H9 (cell line): Measurements from ENCODE around the gene LRRC71. TPM values are rescaled to one million over a fixed set of nuclear protein-coding genes. Genes with fewer than 3 reads are reported as not detected.

Source experiments
- DNase-seq: peaks from one replicate; pipeline ENCODE4 v3.0.0-alpha.2; 2017
- H2AFZ ChIP-seq: one replicate; pipeline ENCODE4 v1.6.1; 2013; ENCODE audit warnings: mild to moderate bottlenecking, low read length, control low read depth, moderate library complexity
- H2AK5ac ChIP-seq: 2 replicates; pipeline ENCODE4 v1.6.1; 2013; ENCODE audit warnings: low read length, control low read depth, mixed read lengths; ENCODE audit not compliant: insufficient read length
- H2BK120ac ChIP-seq: one replicate; pipeline ENCODE4 v1.6.1; 2013; ENCODE audit warnings: low read depth, mild to moderate bottlenecking, low read length, control low read depth, inconsistent platforms; ENCODE audit not compliant: poor library complexity, severe bottlenecking
- H2BK12ac ChIP-seq: 2 replicates; pipeline ENCODE4 v1.6.1; 2013; ENCODE audit warnings: low read length, control low read depth, mixed read lengths, low read depth; ENCODE audit not compliant: insufficient read length
- H2BK15ac ChIP-seq: 2 replicates; pipeline ENCODE4 v1.6.1; 2013; ENCODE audit warnings: low read depth, low read length, control low read depth
- H2BK20ac ChIP-seq: one replicate; pipeline ENCODE4 v1.6.1; 2013; ENCODE audit warnings: low read depth, mild to moderate bottlenecking, low read length, control low read depth, inconsistent platforms; ENCODE audit not compliant: poor library complexity, severe bottlenecking
- H2BK5ac ChIP-seq: 2 replicates; pipeline ENCODE4 v1.6.1; 2013; ENCODE audit warnings: low read length, control low read depth, mixed read lengths; ENCODE audit not compliant: insufficient read length
- H3K14ac ChIP-seq: 2 replicates; pipeline ENCODE4 v1.6.1; 2013; ENCODE audit warnings: low read length, control low read depth; ENCODE audit not compliant: insufficient read depth
- H3K18ac ChIP-seq: 2 replicates; pipeline ENCODE4 v1.6.1; 2013; ENCODE audit warnings: low read depth, mild to moderate bottlenecking, mixed read lengths, low read length, control low read depth; ENCODE audit not compliant: insufficient read length
- H3K23ac ChIP-seq: 2 replicates; pipeline ENCODE4 v1.6.1; 2013; ENCODE audit warnings: low read length, control low read depth, mixed read lengths, low read depth; ENCODE audit not compliant: insufficient read length
- H3K23me2 ChIP-seq: 2 replicates; pipeline ENCODE4 v1.6.1; 2013; ENCODE audit warnings: low read depth, mild to moderate bottlenecking, mixed read lengths, low read length, control low read depth; ENCODE audit not compliant: insufficient read length, poor library complexity, severe bottlenecking
- H3K27ac ChIP-seq: 2 replicates; pipeline ENCODE4 v1.5.1; 2013; ENCODE audit warnings: low read length, control low read depth, mixed read lengths, low read depth; ENCODE audit not compliant: insufficient read length
- H3K27me3 ChIP-seq: 2 replicates; pipeline ENCODE4 v1.6.1; 2013; ENCODE audit warnings: low read length, control low read depth, inconsistent platforms; ENCODE audit not compliant: insufficient read depth
- H3K4ac ChIP-seq: 2 replicates; pipeline ENCODE4 v1.6.1; 2013; ENCODE audit warnings: low read depth, mild to moderate bottlenecking, control low read depth, inconsistent platforms, low read length, moderate library complexity
- H3K4me1 ChIP-seq: 2 replicates; pipeline ENCODE4 v1.6.1; 2013; ENCODE audit warnings: low read length, control low read depth, inconsistent platforms; ENCODE audit not compliant: insufficient read depth
- H3K4me2 ChIP-seq: 2 replicates; pipeline ENCODE4 v1.6.1; 2013; ENCODE audit warnings: low read length, control low read depth, mixed read lengths; ENCODE audit not compliant: insufficient read length, insufficient read depth
- H3K56ac ChIP-seq: 2 replicates; pipeline ENCODE4 v1.6.1; 2013; ENCODE audit warnings: low read depth, mild to moderate bottlenecking, mixed read lengths, low read length, control low read depth; ENCODE audit not compliant: insufficient read length
- H3K79me1 ChIP-seq: 2 replicates; pipeline ENCODE4 v1.6.1; 2013; ENCODE audit warnings: low read depth, mild to moderate bottlenecking, moderate library complexity, low read length, control low read depth, inconsistent platforms; ENCODE audit not compliant: insufficient read depth, poor library complexity, severe bottlenecking
- H3K79me2 ChIP-seq: 2 replicates; pipeline ENCODE4 v1.6.1; 2013; ENCODE audit warnings: low read length, control low read depth, inconsistent platforms; ENCODE audit not compliant: insufficient read depth
- H3K9ac ChIP-seq: 2 replicates; pipeline ENCODE4 v1.6.1; 2013; ENCODE audit warnings: low read length, control low read depth, mixed read lengths; ENCODE audit not compliant: insufficient read length; ENCODE audit errors: extremely low read depth
- H3K9me3 ChIP-seq: one replicate; pipeline ENCODE4 v1.6.1; 2013; ENCODE audit warnings: low read depth, low read length, inconsistent platforms; ENCODE audit not compliant: control insufficient read depth
- H3T11ph ChIP-seq: one replicate; pipeline ENCODE4 v1.6.1; 2013; ENCODE audit warnings: mild to moderate bottlenecking, low read length, control low read depth, inconsistent platforms
- H4K20me1 ChIP-seq: one replicate; pipeline ENCODE4 v1.6.1; 2013; ENCODE audit not compliant: control insufficient read depth, insufficient read length, insufficient read depth
- H4K5ac ChIP-seq: 2 replicates; pipeline ENCODE4 v1.6.1; 2013; ENCODE audit warnings: low read depth, mild to moderate bottlenecking, mixed read lengths, low read length, control low read depth; ENCODE audit not compliant: insufficient read length
- H4K8ac ChIP-seq: replicated peaks from 2 replicates; pipeline ENCODE4 v1.6.1; 2013; ENCODE audit warnings: low read length, control low read depth, mixed read lengths, low read depth; ENCODE audit not compliant: insufficient read length
- H4K91ac ChIP-seq: 2 replicates; pipeline ENCODE4 v1.6.1; 2013; ENCODE audit warnings: low read depth, mild to moderate bottlenecking, moderate library complexity, mixed read lengths, low read length, control low read depth; ENCODE audit not compliant: insufficient read length
- H3K27ac Mint-ChIP-seq, 3 experiments: 2 replicates in 2 of 3; 3 replicates in 1 of 3; pipeline ENCODE4 v1.8.0; 2020 to 2021; ENCODE audit warnings: mixed read lengths in 3 of 3, mild to moderate bottlenecking in 1 of 3, moderate library complexity in 1 of 3
- H3K27me3 Mint-ChIP-seq: 2 replicates; pipeline ENCODE4 v1.8.0; 2021; ENCODE audit warnings: low read depth, mild to moderate bottlenecking, moderate library complexity, mixed read lengths
- H3K36me3 Mint-ChIP-seq, 3 experiments: 2 replicates in 2 of 3; 3 replicates in 1 of 3; pipeline ENCODE4 v1.8.0; 2020 to 2021; ENCODE audit warnings: low read depth in 3 of 3, mixed read lengths in 3 of 3; ENCODE audit not compliant: insufficient read depth in 1 of 3
- H3K4me1 Mint-ChIP-seq, 2 experiments: 2 replicates each; pipeline ENCODE4 v1.8.0; 2020; ENCODE audit warnings: mixed read lengths in 2 of 2
- H3K4me3 Mint-ChIP-seq, 2 experiments: 2 replicates in 1 of 2; 3 replicates in 1 of 2; pipeline ENCODE4 v1.8.0; 2020 to 2021; ENCODE audit warnings: mild to moderate bottlenecking in 2 of 2, mixed read lengths in 2 of 2, moderate library complexity in 1 of 2
- H3K9me3 Mint-ChIP-seq, 2 experiments: 2 replicates in 1 of 2; 3 replicates in 1 of 2; pipeline ENCODE4 v1.8.0; 2020; ENCODE audit warnings: mild to moderate bottlenecking in 2 of 2, mixed read lengths in 2 of 2, moderate library complexity in 1 of 2
- whole genome bisulfite sequencing: extraction: QIAGEN DNeasy Blood & Tissue Kit; methylation state at CpG from one replicate; pipeline ENCODE4 v1.1.7; 2013; ENCODE audit warnings: missing lambda C conversion rate, low lambda C conversion rate, mixed read lengths; ENCODE audit not compliant: insufficient read length; ENCODE audit errors: extremely low coverage; 5-methylcytosine and 5-hydroxymethylcytosine counted together
- total RNA-seq: library from RNA; stranded (reverse); gene quantifications from 2 replicates; pipeline ENCODE4 v1.2.1, GENCODE V29; 2021
- TF ChIP-seq, protein P1 (sequence below): fragments of 200-600 bp; sonication (generic); conservative IDR thresholded peaks from 3 replicates; pipeline ENCODE4 v1.8.0; 2021; ENCODE audit warnings: antibody characterized with exemption, mild to moderate bottlenecking

The LRRC71 gene
- total RNA-seq, 1 experiment from 2014 or later, result not detected

DNA sequence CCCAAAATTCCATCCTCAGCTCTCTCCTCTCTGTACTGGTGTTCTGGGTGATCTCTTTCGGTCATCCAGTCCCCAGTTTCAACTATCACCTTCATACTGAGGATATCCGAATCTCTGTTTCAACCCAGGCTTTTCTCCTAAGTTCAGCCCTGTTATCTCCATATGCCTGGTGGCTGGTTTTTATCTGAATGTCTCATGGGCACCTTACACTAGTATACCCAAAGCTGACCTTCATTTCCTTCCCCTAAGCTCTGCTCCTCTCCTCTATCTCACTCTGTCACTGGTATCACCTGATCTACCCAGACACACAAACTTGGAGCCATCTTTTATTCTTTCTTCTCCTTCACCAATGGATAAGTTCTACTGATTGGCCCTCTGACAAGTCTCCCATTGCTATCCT lies 53.0 kb downstream of the LRRC71 start:
- H2BK120ac ChIP-seq, result no peak overlapping the region
- H2AK5ac ChIP-seq, result no peak overlapping the region
- H3K4me1 ChIP-seq, result peaks cover 2% of the 10 kb centered on the region; the same call in 1 of the 2 replicates
- Mint-ChIP-seq H3K4me1 (peaks cover 24 to 26% of the 10 kb centered on the region in 2 experiments), H3K4me3 (no peak overlapping the region), H3K27ac (no peak overlapping the region), H3K27me3 (no peaks in the 10 kb centered on the region), H3K9me3 (no peaks in the 10 kb centered on the region), H3K36me3 (peaks cover 25 to 85% (median 63%) of the 10 kb centered on the region in 3 experiments)
- TF ChIP-seq, protein P1, sequence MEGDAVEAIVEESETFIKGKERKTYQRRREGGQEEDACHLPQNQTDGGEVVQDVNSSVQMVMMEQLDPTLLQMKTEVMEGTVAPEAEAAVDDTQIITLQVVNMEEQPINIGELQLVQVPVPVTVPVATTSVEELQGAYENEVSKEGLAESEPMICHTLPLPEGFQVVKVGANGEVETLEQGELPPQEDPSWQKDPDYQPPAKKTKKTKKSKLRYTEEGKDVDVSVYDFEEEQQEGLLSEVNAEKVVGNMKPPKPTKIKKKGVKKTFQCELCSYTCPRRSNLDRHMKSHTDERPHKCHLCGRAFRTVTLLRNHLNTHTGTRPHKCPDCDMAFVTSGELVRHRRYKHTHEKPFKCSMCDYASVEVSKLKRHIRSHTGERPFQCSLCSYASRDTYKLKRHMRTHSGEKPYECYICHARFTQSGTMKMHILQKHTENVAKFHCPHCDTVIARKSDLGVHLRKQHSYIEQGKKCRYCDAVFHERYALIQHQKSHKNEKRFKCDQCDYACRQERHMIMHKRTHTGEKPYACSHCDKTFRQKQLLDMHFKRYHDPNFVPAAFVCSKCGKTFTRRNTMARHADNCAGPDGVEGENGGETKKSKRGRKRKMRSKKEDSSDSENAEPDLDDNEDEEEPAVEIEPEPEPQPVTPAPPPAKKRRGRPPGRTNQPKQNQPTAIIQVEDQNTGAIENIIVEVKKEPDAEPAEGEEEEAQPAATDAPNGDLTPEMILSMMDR, result no peak
- no peak overlapping the region for H3K18ac ChIP-seq
- no peak overlapping the region for H3K9ac ChIP-seq
- no peaks in the 10 kb centered on the region for H4K20me1 ChIP-seq
- no peak overlapping the region for H2BK5ac ChIP-seq
- H4K8ac ChIP-seq, result no peak overlapping the region
- no peaks in the 10 kb centered on the region for H3K23me2 ChIP-seq
- H3K9me3 ChIP-seq, result no peaks in the 10 kb centered on the region
- H2BK20ac ChIP-seq, result no peak overlapping the region
- no peak overlapping the region for H2BK15ac ChIP-seq
- H3K23ac ChIP-seq, result no peak overlapping the region
- no peak overlapping the region for H3K4me2 ChIP-seq
- no peak overlapping the region for H3K27ac ChIP-seq
- WGBS, result no CpG with 5 or more reads among the region's 2 CpGs
- H2AFZ ChIP-seq, result no peak overlapping the region
- H3K4ac ChIP-seq, result no peak overlapping the region
- no peaks in the 10 kb centered on the region for H3K79me1 ChIP-seq
- no peak overlapping the region for H3K14ac ChIP-seq
- no peak overlapping the region for H3K56ac ChIP-seq
- no peak overlapping the region for H4K5ac ChIP-seq
- no peak overlapping the region for H4K91ac ChIP-seq
- no peaks in the 10 kb centered on the region for H3K27me3 ChIP-seq
- DNase-seq, result no peak
- no peak overlapping the region for H3T11ph ChIP-seq
- H3K79me2 ChIP-seq, result no peaks in the 10 kb centered on the region
- no peak overlapping the region for H2BK12ac ChIP-seq
